HepG2 (cell line): Measurements from ENCODE around the gene PYCARD. TPM values are rescaled to one million over a fixed set of nuclear protein-coding genes. Genes with fewer than 3 reads are reported as not detected.
A peak's percentile ranks its signal among the peaks of the same experiment; 100 is the strongest.

ENCODE experiments used
- ATF4 ChIP-seq, 2 experiments: fragments of 450-650 bp in 1 of 2; sonication (generic) in 1 of 2; formaldehyde crosslinking; IDR thresholded peaks; 2 replicates each; pipeline versions ENCODE4 v1.5.0 to v1.8.0; 2020 to 2022; ENCODE audit warnings: mild to moderate bottlenecking in 1 of 2, missing genetic modification reagents in 1 of 2
- MNT ChIP-seq: fragments of 450-650 bp; IDR thresholded peaks from 2 replicates; pipeline ENCODE4 v1.6.1; 2016
- MXI1 ChIP-seq: IDR thresholded peaks from 3 replicates; pipeline ENCODE4 v1.6.1; 2012; ENCODE audit warnings: low read depth, low read length, inconsistent platforms, borderline replicate concordance
- POLR2A ChIP-seq, 2 experiments: IDR thresholded peaks; 2 replicates each; pipeline ENCODE4 v1.6.1; 2011; ENCODE audit warnings: low read depth in 2 of 2, low read length in 2 of 2, mild to moderate bottlenecking in 1 of 2, moderate library complexity in 1 of 2; ENCODE audit not compliant: insufficient read depth in 1 of 2
- POLR2AphosphoS2 ChIP-seq: IDR thresholded peaks from 2 replicates; pipeline ENCODE4 v1.6.1; 2011; ENCODE audit warnings: low read depth, low read length, improper control_type of control experiment
- SIX1 ChIP-seq: sonication (generic); formaldehyde crosslinking; IDR thresholded peaks from 2 replicates; pipeline ENCODE4 v1.4.0; 2020; ENCODE audit warnings: missing genetic modification reagents, borderline replicate concordance
- SSRP1 ChIP-seq: IDR thresholded peaks from 2 replicates; pipeline ENCODE4 v1.6.1; 2016; ENCODE audit warnings: control low read depth
- ZMYM2 ChIP-seq: sonication (generic); formaldehyde crosslinking; IDR thresholded peaks from 2 replicates; pipeline ENCODE4 v1.8.0; 2022; ENCODE audit warnings: mild to moderate bottlenecking, missing genetic modification reagents
- ZNF317 ChIP-seq: sonication (generic); formaldehyde crosslinking; IDR thresholded peaks from 2 replicates; pipeline ENCODE4 v1.5.0; 2020; ENCODE audit warnings: mild to moderate bottlenecking, missing genetic modification reagents
- ZNF770 ChIP-seq: sonication (generic); formaldehyde crosslinking; IDR thresholded peaks from 2 replicates; pipeline ENCODE4 v1.5.0; 2020; ENCODE audit warnings: mild to moderate bottlenecking, missing genetic modification reagents
- polyA plus RNA-seq, 8 experiments: library from polyadenylated mRNA; depleted of rRNA in 3 of 8; stranded (reverse) in 7 of 8; unstranded in 1 of 8; fragments of >200 nt; fragmentation: Illumina TruSeq in 4 of 8; extraction: Trizol in 4 of 8; gene quantifications; 2 replicates each; pipeline versions ENCODE4 v1.2.1 to v1.2.3, GENCODE V29; 2011 to 2016; ENCODE audit warnings: low read depth in 4 of 8, missing spikeins in 1 of 8, mixed read lengths in 1 of 8; ENCODE audit not compliant: insufficient read depth in 1 of 8
- total RNA-seq, 5 experiments: library from RNA; depleted of rRNA; stranded (reverse); fragments of >200 nt; fragmentation: Illumina TruSeq; extraction: Trizol; gene quantifications; 2 replicates each; pipeline ENCODE4 v1.2.3, GENCODE V29; 2016; ENCODE audit warnings: low read depth in 1 of 5

Gene PYCARD
- total and polyA plus RNA-seq, 2 of the 13 experiments (the other 11 are each of a cell fraction or from before 2014, with no cell fraction given) = 4.8 to 9.2 TPM

- no peak for TF ChIP-seq ZMYM2 (CRISPR knock-in tag)
- no peak for TF ChIP-seq MXI1
- TF ChIP-seq ZNF770 = no peak
- TF ChIP-seq ZNF317 = 0 out of 2 replicates have a peak, but pooled peaks have one; percentile 16
- 0 out of 2 replicates have a peak, but pooled peaks have one; percentile 34 for TF ChIP-seq SSRP1 (CRISPR knock-in tag)
- TF ChIP-seq POLR2AphosphoS2 = peak; percentile 82
- no peak for TF ChIP-seq SIX1 (CRISPR knock-in tag)
- 0 out of 4 replicates have a peak, but pooled peaks of 1 of the 2 experiments have one; percentile 25 for TF ChIP-seq ATF4 (CRISPR knock-in tag; IDR thresholded peaks at IDR 0.05)
- TF ChIP-seq POLR2A (IDR thresholded peaks at IDR 0.05; ENCODE audit: insufficient read depth in 1 of 2, low read depth in 2 of 2, low read length in 2 of 2) = peak; percentile 5 to 61; a peak in 2 of 4 replicates
- TF ChIP-seq MNT = no peak
These were observed 13.8 kb downstream of the PYCARD start (continued) for GRCh38 chr16:31188450-31189411.
